GM12875 (cell line): ENCODE data around the gene BTG4.

Experiments used
- H3K4me3 ChIP-seq: one replicate; pipeline ENCODE4 v1.5.1; 2011; ENCODE audit warnings: low read depth, low read length, control low read depth
- CTCF ChIP-seq: IDR thresholded peaks from 2 replicates; pipeline ENCODE4 v1.5.1; 2011; ENCODE audit warnings: low read depth, mild to moderate bottlenecking, control low read depth, inconsistent platforms, low read length, moderate library complexity, borderline replicate concordance; ENCODE audit not compliant: insufficient read depth

BTG4 gene

GRCh38 chr11:111476366-111476765 is 35.8 kb downstream of the BTG4 start:
- TF ChIP-seq CTCF, result no peak
- no peak overlapping the region for H3K4me3 ChIP-seq

- no peak overlapping the region for H3K4me3 ChIP-seq
- no peak for TF ChIP-seq CTCF
These were observed 37.8 kb downstream of the BTG4 start for GRCh38 chr11:111474432-111474831.

- no peak overlapping the region for H3K4me3 ChIP-seq
- TF ChIP-seq CTCF, result no peak
These were observed 40.0 kb downstream of the BTG4 start for GRCh38 chr11:111472228-111472627.

- H3K4me3 ChIP-seq, result no peak overlapping the region
- no peak for TF ChIP-seq CTCF
These were observed 43.0 kb downstream of the BTG4 start for GRCh38 chr11:111469200-111469599.

GRCh38 chr11:111466615-111467014 is 45.6 kb downstream of the BTG4 start:
- no peak overlapping the region for H3K4me3 ChIP-seq
- TF ChIP-seq CTCF, result no peak

- no peak for TF ChIP-seq CTCF
- no peak overlapping the region for H3K4me3 ChIP-seq
These were observed 46.8 kb downstream of the BTG4 start for GRCh38 chr11:111465400-111465799.

- H3K4me3 ChIP-seq, result no peak overlapping the region
- no peak for TF ChIP-seq CTCF
These were observed 48.9 kb downstream of the BTG4 start for GRCh38 chr11:111463276-111463675.
